ENCODE results near the gene CNTN1.

CNTN1 gene

GRCh38 chr12:41121374-41121773 is 429.1 kb downstream of the CNTN1 start:
- FAIRE-seq (no peak), DNase-seq (ENCODE audit: insufficient read length, low spot score) (no peak)
- TF ChIP-seq PAX5 (IDR thresholded peaks at IDR 0.05; ENCODE audit: insufficient read depth, low read length, severe bottlenecking) (no peak), POU2F2 (IDR thresholded peaks at IDR 0.05; ENCODE audit: low read depth, low read length) (no peak), SPI1 (IDR thresholded peaks at IDR 0.05; ENCODE audit: low read depth, low read length) (no peak), POLR2AphosphoS5 (IDR thresholded peaks at IDR 0.05; ENCODE audit: low read depth, low read length) (no peak), POLR2A (IDR thresholded peaks at IDR 0.05; ENCODE audit: low read depth, low read length) (no peak), TAF1 (IDR thresholded peaks at IDR 0.05; ENCODE audit: low read depth, low read length) (no peak)

Measured in GM12891 (cell line).